HG02678 (cell line): Measurements from ENCODE around the gene OSGEP.

ENCODE experiments used
- ATAC-seq: cut with Tn5 transposase; IDR thresholded peaks from one replicate; pipeline ENCODE4 v1.9.1; 2021; ENCODE audit warnings: mild to moderate bottlenecking, moderate library complexity; ENCODE audit not compliant: unreplicated experiment

Gene OSGEP

DNA sequence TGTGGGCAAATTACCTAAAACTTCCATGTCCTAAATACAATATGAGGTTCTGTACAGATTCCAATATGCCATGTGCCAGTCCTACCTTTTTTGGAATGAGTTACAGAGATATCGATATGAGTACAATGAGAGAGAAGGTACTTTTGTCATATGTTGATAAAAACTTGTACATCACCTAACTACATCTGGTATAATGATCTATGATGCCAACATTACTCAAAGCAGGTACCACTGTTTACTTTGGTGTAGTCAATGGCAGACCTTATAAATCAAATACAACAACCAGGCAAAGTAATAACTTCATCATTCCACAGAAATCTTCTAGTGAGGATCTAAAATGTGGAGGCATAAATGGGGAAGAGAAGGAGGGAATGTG, 54.0 kb downstream of the OSGEP start:
- no peak for ATAC-seq

DNA sequence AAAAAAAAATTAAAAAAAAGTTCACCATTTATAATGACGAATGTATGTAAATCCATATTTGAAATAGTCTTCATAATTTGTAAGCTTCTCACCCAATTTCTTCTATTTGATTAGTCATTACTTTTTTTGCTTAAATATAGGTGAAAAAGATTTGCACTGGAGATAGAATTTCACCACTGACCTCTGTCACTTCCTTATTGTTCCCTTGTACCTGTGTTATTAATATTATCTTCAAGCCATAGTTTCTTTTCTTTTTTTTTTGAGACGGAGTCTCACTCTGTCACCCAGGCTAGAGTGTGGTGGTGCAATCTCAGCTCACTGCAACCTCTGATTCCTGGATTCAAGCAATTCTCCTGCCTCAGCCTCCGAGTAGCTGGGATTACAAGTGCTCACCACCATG, 57.1 kb downstream of the OSGEP start:
- no peak for ATAC-seq
